Measurements from ENCODE around the gene PLB1. TPM values are rescaled to one million over a fixed set of nuclear protein-coding genes. Genes with fewer than 3 reads are reported as not detected.

PLB1 gene
- total RNA-seq, 1 experiment from 2014 or later: 0.40 TPM

DNA sequence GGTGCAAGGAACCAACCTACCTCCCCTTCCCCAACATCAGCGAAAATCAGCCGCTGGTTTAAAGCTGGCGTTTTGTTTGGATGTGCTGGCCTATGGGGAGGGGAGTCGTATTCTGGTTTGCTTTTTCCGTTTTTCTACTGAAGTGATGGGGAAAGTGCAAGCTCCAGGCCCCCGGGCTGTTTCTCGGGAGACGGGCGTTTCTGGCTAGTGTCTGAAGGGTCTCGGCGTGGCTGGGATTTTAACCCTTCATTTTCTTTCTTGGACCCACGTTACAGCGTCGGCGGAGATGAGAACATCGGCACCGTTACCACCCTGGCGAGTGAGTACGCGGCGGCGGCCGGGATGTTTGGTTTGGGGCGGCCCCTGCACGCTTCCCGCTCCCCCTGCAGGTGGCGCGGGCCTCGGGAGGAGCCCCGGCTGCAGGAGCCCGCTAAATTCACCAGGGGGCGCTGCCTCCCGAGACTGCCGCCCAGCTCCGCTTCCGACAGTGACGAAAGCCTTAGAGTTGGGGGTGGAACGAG lies 70.7 kb downstream of the PLB1 start:
- H2AFZ ChIP-seq (ENCODE audit: low read length): peak overlapping the region; percentile 99
- no peaks in the 10 kb centered on the region for H4K20me1 ChIP-seq (ENCODE audit: low read length)
- H3K36me3 ChIP-seq (ENCODE audit: low read depth, low read length): no peaks in the 10 kb centered on the region
- H3K79me2 ChIP-seq (ENCODE audit: low read length): no peaks in the 10 kb centered on the region
- H3F3A ChIP-seq (ENCODE audit: low read length, unreplicated experiment): no peaks in the 10 kb centered on the region
- H3K9me2 ChIP-seq (replicated peaks; ENCODE audit: low read length): no peaks in the 10 kb centered on the region
- no peaks in the 10 kb centered on the region for H3K27me3 ChIP-seq (ENCODE audit: low read length)
- intact Hi-C loops (cut with micrococcal nuclease): loop anchor here (1.0 to 10.0 kb wide), 6 partner anchors 28 to 862 kb away; no protein-coding TSS in a partner anchor
- DNase-seq: peak; percentile 87
- peaks cover 25% of the 10 kb centered on the region for H3K4me1 ChIP-seq (ENCODE audit: insufficient read depth, low read length)
- H3K9ac ChIP-seq (ENCODE audit: low read length): peak overlapping the region; percentile 83
- ChIA-PET POLR2A (ENCODE audit: unreplicated experiment) (interaction anchor here (0.6 to 1.2 kb wide), 4 partner anchors 13 to 77 kb away, joined by 3 to 23 read pairs (median 10); no protein-coding TSS in a partner anchor), CTCF (interaction anchor here (0.9 to 3.3 kb wide), 5 partner anchors 17 to 860 kb away, joined by 4 to 30 read pairs (median 9); no protein-coding TSS in a partner anchor)
- no peak for TF ChIP-seq EZH2phosphoT487 (IDR thresholded peaks at IDR 0.05; ENCODE audit: borderline replicate concordance, low read length)
- TF ChIP-seq, protein P1, sequence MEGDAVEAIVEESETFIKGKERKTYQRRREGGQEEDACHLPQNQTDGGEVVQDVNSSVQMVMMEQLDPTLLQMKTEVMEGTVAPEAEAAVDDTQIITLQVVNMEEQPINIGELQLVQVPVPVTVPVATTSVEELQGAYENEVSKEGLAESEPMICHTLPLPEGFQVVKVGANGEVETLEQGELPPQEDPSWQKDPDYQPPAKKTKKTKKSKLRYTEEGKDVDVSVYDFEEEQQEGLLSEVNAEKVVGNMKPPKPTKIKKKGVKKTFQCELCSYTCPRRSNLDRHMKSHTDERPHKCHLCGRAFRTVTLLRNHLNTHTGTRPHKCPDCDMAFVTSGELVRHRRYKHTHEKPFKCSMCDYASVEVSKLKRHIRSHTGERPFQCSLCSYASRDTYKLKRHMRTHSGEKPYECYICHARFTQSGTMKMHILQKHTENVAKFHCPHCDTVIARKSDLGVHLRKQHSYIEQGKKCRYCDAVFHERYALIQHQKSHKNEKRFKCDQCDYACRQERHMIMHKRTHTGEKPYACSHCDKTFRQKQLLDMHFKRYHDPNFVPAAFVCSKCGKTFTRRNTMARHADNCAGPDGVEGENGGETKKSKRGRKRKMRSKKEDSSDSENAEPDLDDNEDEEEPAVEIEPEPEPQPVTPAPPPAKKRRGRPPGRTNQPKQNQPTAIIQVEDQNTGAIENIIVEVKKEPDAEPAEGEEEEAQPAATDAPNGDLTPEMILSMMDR (conservative IDR thresholded peaks at IDR 0.05; ENCODE audit: low read depth, low read length): peak; percentile 98
- no peak for TF ChIP-seq EZH2 (IDR thresholded peaks at IDR 0.05; ENCODE audit: low read length, unreplicated experiment)
- peak; percentile 88 for ATAC-seq
- H3K27ac ChIP-seq (ENCODE audit: low read length): peak overlapping the region; percentile 64; the same call in 1 of the 2 replicates
- TSS peak; percentile 90 for BruUV-seq (replicated peaks)
- no peaks in the 10 kb centered on the region for H3K9me3 ChIP-seq (ENCODE audit: low read length)
- peak overlapping the region; percentile 76 for H3K4me3 ChIP-seq (ENCODE audit: low read length)
- H3K4me2 ChIP-seq (ENCODE audit: low read length): peak overlapping the region; percentile 97

DNA sequence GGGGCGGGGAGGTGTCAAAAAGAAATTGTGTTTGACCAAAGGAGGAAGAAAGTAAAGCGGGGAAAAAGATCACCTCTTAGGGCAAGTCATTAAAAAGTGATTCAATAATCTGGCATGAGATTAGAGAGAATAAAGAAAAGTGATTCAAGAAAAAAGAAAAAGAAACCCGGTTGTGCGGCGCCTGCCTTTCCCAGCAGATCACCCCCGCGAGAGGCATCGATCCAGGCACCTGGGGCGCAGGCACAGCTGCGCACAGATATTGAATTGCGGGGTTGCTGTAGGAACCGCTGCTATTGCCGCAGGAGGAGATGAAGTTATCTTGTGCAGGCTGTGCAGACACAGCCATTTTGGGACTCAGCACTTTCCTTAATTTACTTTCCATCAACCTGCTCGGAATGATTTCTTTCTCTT lies 71.2 kb downstream of the PLB1 start:
- Histone ChIP-seq H3K4me3 (ENCODE audit: low read length) (peak overlapping the region; percentile 76), H3K9ac (ENCODE audit: low read length) (peak overlapping the region; percentile 83), H3K4me2 (ENCODE audit: low read length) (peak overlapping the region; percentile 97), H3F3A (ENCODE audit: low read length, unreplicated experiment) (no peaks in the 10 kb centered on the region), H3K36me3 (ENCODE audit: low read depth, low read length) (no peaks in the 10 kb centered on the region), H3K79me2 (ENCODE audit: low read length) (no peaks in the 10 kb centered on the region), H3K27me3 (ENCODE audit: low read length) (no peaks in the 10 kb centered on the region), H3K27ac (ENCODE audit: low read length) (peak overlapping the region; percentile 64), H3K9me2 (replicated peaks; ENCODE audit: low read length) (no peaks in the 10 kb centered on the region), H3K9me3 (ENCODE audit: low read length) (no peaks in the 10 kb centered on the region), H4K20me1 (ENCODE audit: low read length) (no peaks in the 10 kb centered on the region), H2AFZ (ENCODE audit: low read length) (peak overlapping the region; percentile 99), H3K4me1 (ENCODE audit: insufficient read depth, low read length) (peaks cover 25% of the 10 kb centered on the region)
- intact Hi-C loops (cut with micrococcal nuclease): loop anchor here (1.0 to 10.0 kb wide), 3 partner anchors 27 to 862 kb away; no protein-coding TSS in a partner anchor
- TSS peak; percentile 77 for BruUV-seq (replicated peaks)
- ChIA-PET POLR2A (ENCODE audit: unreplicated experiment) (interaction anchor here (0.6 to 1.2 kb wide), 4 partner anchors 12 to 77 kb away, joined by 3 to 23 read pairs (median 10); no protein-coding TSS in a partner anchor), CTCF (interaction anchor here (0.9 to 3.3 kb wide), 6 partner anchors 17 to 861 kb away, joined by 4 to 30 read pairs (median 8); no protein-coding TSS in a partner anchor)
- ATAC-seq (peak; percentile 10), DNase-seq (no peak)
- TF ChIP-seq, protein P1 (conservative IDR thresholded peaks at IDR 0.05; ENCODE audit: low read depth, low read length): no peak

DNA sequence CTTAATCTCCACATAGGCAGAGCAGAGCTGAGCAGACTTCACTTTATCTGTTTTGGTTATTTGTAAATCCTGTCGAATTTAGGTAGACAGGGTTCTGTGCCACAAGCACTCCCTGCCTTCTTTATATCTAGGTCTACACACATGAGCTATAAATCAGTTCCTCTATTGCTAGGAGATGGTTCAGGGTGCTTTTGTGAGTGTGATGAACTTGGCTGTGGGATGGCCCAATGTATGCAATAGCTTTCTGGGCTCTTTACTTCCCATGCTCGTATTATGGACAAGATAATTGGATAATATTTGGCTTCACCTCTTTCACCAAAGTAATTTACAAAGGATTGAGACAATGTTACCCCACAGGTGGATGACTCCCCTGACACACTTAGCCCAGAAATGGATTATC lies 72.2 kb downstream of the PLB1 start:
- CTCF ChIA-PET: interaction anchor here (1.1 to 3.3 kb wide), 2 partner anchors 25 to 27 kb away, joined by 5 to 30 read pairs; no protein-coding TSS in a partner anchor
- H3F3A ChIP-seq (ENCODE audit: low read length, unreplicated experiment): no peaks in the 10 kb centered on the region
- BruUV-seq (replicated peaks): TSS peak; percentile 33
- H3K36me3 ChIP-seq (ENCODE audit: low read depth, low read length): no peaks in the 10 kb centered on the region
- no peaks in the 10 kb centered on the region for H4K20me1 ChIP-seq (ENCODE audit: low read length)
- peaks cover 25% of the 10 kb centered on the region for H3K4me1 ChIP-seq (ENCODE audit: insufficient read depth, low read length)
- H3K79me2 ChIP-seq (ENCODE audit: low read length): no peaks in the 10 kb centered on the region
- DNase-seq (no peak), ATAC-seq (no peak)
- peak overlapping the region; percentile 63 for H3K4me2 ChIP-seq (ENCODE audit: low read length)
- no peaks in the 10 kb centered on the region for H3K9me2 ChIP-seq (replicated peaks; ENCODE audit: low read length)
- H3K9ac ChIP-seq (ENCODE audit: low read length): peak overlapping the region; percentile 12; the same call in 1 of the 2 replicates
- intact Hi-C loops (cut with micrococcal nuclease): loop anchor here (1.0 to 10.0 kb wide), 3 partner anchors 16 to 863 kb away; no protein-coding TSS in a partner anchor
- peak overlapping the region; percentile 20; the same call in 1 of the 2 replicates for H3K4me3 ChIP-seq (ENCODE audit: low read length)
- H3K9me3 ChIP-seq (ENCODE audit: low read length): no peaks in the 10 kb centered on the region
- POLR2A ChIA-PET (ENCODE audit: unreplicated experiment): no interaction called here
- no peaks in the 10 kb centered on the region for H3K27me3 ChIP-seq (ENCODE audit: low read length)
- H3K27ac ChIP-seq (ENCODE audit: low read length): peak overlapping the region; percentile 40
- TF ChIP-seq, protein P1 (conservative IDR thresholded peaks at IDR 0.05; ENCODE audit: low read depth, low read length): no peak
- TF ChIP-seq EZH2phosphoT487 (IDR thresholded peaks at IDR 0.05; ENCODE audit: borderline replicate concordance, low read length) (no peak), EZH2 (IDR thresholded peaks at IDR 0.05; ENCODE audit: low read length, unreplicated experiment) (no peak)
- no peak overlapping the region for H2AFZ ChIP-seq (ENCODE audit: low read length)
